B cell (primary cell): ENCODE results near the gene MAPKAPK3. TPM values are rescaled to one million over a fixed set of nuclear protein-coding genes. Genes with fewer than 3 reads are reported as not detected.

Source experiments
- ATAC-seq: fragments of 200-7000 bp; cut with Tn5 transposase; one replicate; pipeline ENCODE4 v1.10.0; 2021; ENCODE audit warnings: low read depth, mild to moderate bottlenecking, moderate number of reproducible peaks, moderate library complexity
- CTCF ChIA-PET: fragments of 350-600 bp; sonication (Branson Sonifier 250); formaldehyde crosslinking; loops from one replicate; lab custom pipeline; 2021; ENCODE audit warnings: antibody characterized with exemption, inconsistent platforms; lab: Charles Lee
- POLR2A ChIA-PET: fragments of 350-600 bp; sonication (Branson Sonifier 250); formaldehyde crosslinking; loops from one replicate; lab custom pipeline; 2021; ENCODE audit warnings: antibody characterized with exemption; lab: Charles Lee
- DNase-seq: peaks from one replicate; pipeline ENCODE4 v3.0.0; 2013
- H2AFZ ChIP-seq: 2 replicates; pipeline ENCODE4 v1.6.1; 2012; ENCODE audit warnings: mild to moderate bottlenecking, low read depth, low read length; ENCODE audit not compliant: insufficient read depth, poor library complexity, severe bottlenecking
- H3K27ac ChIP-seq, 2 donors: 1 replicate in 1 of 2; 2 replicates in 1 of 2; pipeline ENCODE4 v1.5.1; 2012 to 2013; ENCODE audit warnings: low read length in 2 of 2, mild to moderate bottlenecking in 2 of 2, moderate library complexity in 1 of 2
- H3K27me3 ChIP-seq, 4 experiments: fragments of 200-600 bp in 1 of 4; sonication (generic) in 1 of 4; replicated peaks in 1 of 4; 1 replicate in 2 of 4; 2 replicates in 2 of 4; pipeline versions ENCODE4 v1.6.1 to v1.7.0; 2013 to 2016; ENCODE audit warnings: low read length in 3 of 4, mild to moderate bottlenecking in 2 of 4, mixed read lengths in 1 of 4, moderate library complexity in 1 of 4; ENCODE audit not compliant: insufficient read depth in 4 of 4, control insufficient read depth in 3 of 4; ENCODE audit errors: control extremely low read depth in 1 of 4
- H3K36me3 ChIP-seq, 2 experiments: replicated peaks in 1 of 2; 1 replicate in 1 of 2; 2 replicates in 1 of 2; pipeline versions ENCODE4 v1.6.1 to v1.7.1; 2013; ENCODE audit warnings: low read length in 1 of 2; ENCODE audit not compliant: insufficient read depth in 2 of 2, control insufficient read depth in 1 of 2; ENCODE audit errors: control extremely low read depth in 1 of 2, extremely low read depth in 1 of 2
- H3K4me1 ChIP-seq, 2 donors: fragments of 200-600 bp in 1 of 2; sonication (generic) in 1 of 2; 1 replicate in 1 of 2; 2 replicates in 1 of 2; pipeline versions ENCODE4 v1.5.1 to v1.6.1; 2013 to 2017; ENCODE audit warnings: low read length in 2 of 2; ENCODE audit not compliant: control insufficient read depth in 2 of 2, insufficient read depth in 2 of 2
- H3K4me2 ChIP-seq: replicated peaks from 2 replicates; pipeline ENCODE3; 2012; ENCODE audit warnings: mild to moderate bottlenecking, low read depth, low read length; ENCODE audit not compliant: poor library complexity, severe bottlenecking
- H3K4me3 ChIP-seq, 5 experiments: fragments of 200-600 bp in 1 of 5; sonication (generic) in 1 of 5; 1 replicate in 3 of 5; 2 replicates in 2 of 5; pipeline versions ENCODE4 v1.5.1 to v1.7.0; 2011 to 2016; ENCODE audit warnings: low read length in 4 of 5, mild to moderate bottlenecking in 4 of 5, low read depth in 2 of 5, control low read depth in 1 of 5, moderate library complexity in 1 of 5; ENCODE audit not compliant: insufficient read depth in 1 of 5; ENCODE audit errors: control extremely low read depth in 1 of 5, extremely low read depth in 1 of 5
- H3K79me2 ChIP-seq: fragments of 200-600 bp; sonication (generic); one replicate; pipeline ENCODE4 v1.6.0; 2016; ENCODE audit warnings: low read length; ENCODE audit not compliant: control insufficient read depth, insufficient read depth
- H3K9ac ChIP-seq: fragments of 200-600 bp; sonication (generic); 2 replicates; pipeline ENCODE4 v1.6.1; 2017; ENCODE audit warnings: mild to moderate bottlenecking, low read length, moderate library complexity
- H3K9me3 ChIP-seq, 3 donors: one replicate each; pipeline versions ENCODE4 v1.6.1 to v1.7.1; 2013; ENCODE audit warnings: low read length in 2 of 3; ENCODE audit not compliant: control insufficient read depth in 2 of 3, insufficient read depth in 1 of 3; ENCODE audit errors: control extremely low read depth in 1 of 3
- H4K20me1 ChIP-seq: 2 replicates; pipeline ENCODE4 v1.6.0; 2012; ENCODE audit warnings: mild to moderate bottlenecking, low read length; ENCODE audit not compliant: insufficient read depth, control insufficient read depth, poor library complexity, severe bottlenecking
- H3K27ac Mint-ChIP-seq: one replicate; pipeline ENCODE4 v1.8.0; 2021; ENCODE audit warnings: mixed read lengths
- H3K27me3 Mint-ChIP-seq: one replicate; pipeline ENCODE4 v1.8.0; 2021; ENCODE audit warnings: mixed read lengths
- H3K4me1 Mint-ChIP-seq: one replicate; pipeline ENCODE4 v1.8.0; 2021; ENCODE audit warnings: mixed read lengths
- H3K4me3 Mint-ChIP-seq: one replicate; pipeline ENCODE4 v1.8.0; 2021; ENCODE audit warnings: mixed read lengths
- H3K9me3 Mint-ChIP-seq: one replicate; pipeline ENCODE4 v1.8.0; 2022; ENCODE audit warnings: mixed read lengths; ENCODE audit not compliant: insufficient read depth
- CTCF ChIP-seq: fragments of 200-600 bp; IDR thresholded peaks from one replicate; pipeline ENCODE4 v1.8.0; 2022; ENCODE audit warnings: antibody characterized with exemption, mild to moderate bottlenecking
- EZH2 ChIP-seq: IDR thresholded peaks from 2 replicates; pipeline ENCODE4 v1.6.1; 2012; ENCODE audit warnings: borderline replicate concordance, low read depth, mild to moderate bottlenecking, moderate library complexity, low read length; ENCODE audit not compliant: insufficient read depth, poor library complexity, severe bottlenecking
- WGBS: methylation state at CpG from one replicate; pipeline ENCODE4 v1.1.5; 2013; ENCODE audit warnings: missing lambda C conversion rate; ENCODE audit not compliant: insufficient coverage; 5-methylcytosine and 5-hydroxymethylcytosine counted together
- intact Hi-C: fragments of 100-400 bp; cut with micrococcal nuclease; formaldehyde crosslinking; loops from one replicate; pipeline ENCODE4 v1.10.0; 2022
- polyA plus RNA-seq: library from polyadenylated mRNA; depleted of rRNA; stranded (reverse); fragments of >200 nt; gene quantifications from 2 replicates; pipeline ENCODE4 v1.2.3, GENCODE V29; 2012
- total RNA-seq, 2 donors: library from RNA; stranded (reverse); fragments of 120-200 nt in 1 of 2; gene quantifications; 1 replicate in 1 of 2; 2 replicates in 1 of 2; pipeline versions ENCODE4 v1.2.3 to v1.2.4, GENCODE V29; 2013 to 2022

Gene MAPKAPK3
- total and polyA plus RNA-seq, 2 donors (not counting 1 experiment from before 2014, with no cell fraction given) = 17.8 to 18.8 TPM

- Histone ChIP-seq H4K20me1 (peaks cover 46% of the 10 kb centered on the region), H3K36me3 (peaks cover 1 to 7% of the 10 kb centered on the region in 2 experiments), H3K79me2 (peaks cover 72% of the 10 kb centered on the region), H3K27ac (no peak overlapping the region), H3K4me2 (no peak overlapping the region), H3K27me3 (no peaks in the 10 kb centered on the region), H3K9me3 (peaks cover 0 to 4% (median 0%) of the 10 kb centered on the region in 3 donors), H3K4me1 (peaks cover 18 to 40% of the 10 kb centered on the region in 2 donors), H3K4me3 (no peak overlapping the region), H3K9ac (no peak overlapping the region), H2AFZ (no peak overlapping the region)
- CTCF ChIA-PET = interaction anchor here (0.8 to 1.3 kb wide), 2 partner anchors 11 to 14 kb away, joined by 3 read pairs; partner anchors contain the start of gene MAPKAPK3
- Mint-ChIP-seq H3K27me3 (no peaks in the 10 kb centered on the region), H3K4me1 (peaks cover 54% of the 10 kb centered on the region), H3K4me3 (no peak overlapping the region), H3K9me3 (no peaks in the 10 kb centered on the region), H3K27ac (no peak overlapping the region)
- POLR2A ChIA-PET = interaction anchor here (0.5 kb wide), 1 partner anchor 10 kb away, joined by 4 read pairs; the partner anchor contains the start of gene MAPKAPK3
- 80% methylated on average over 5 of the region's 6 CpGs for WGBS
- ATAC-seq (no peak), DNase-seq (no peak)
- intact Hi-C loops = no loop called here
- TF ChIP-seq EZH2 = no peak
Measured at GRCh38 chr3:50627407-50628051, 10.6 kb downstream of the MAPKAPK3 start.

- DNase-seq = no peak
- no peak overlapping the region for H3K4me3 ChIP-seq
- no peaks in the 10 kb centered on the region for H3K27me3 Mint-ChIP-seq
- no peak overlapping the region for H3K27ac ChIP-seq
- H3K9ac ChIP-seq = no peak overlapping the region
- H4K20me1 ChIP-seq = peaks cover 46% of the 10 kb centered on the region
- H3K36me3 ChIP-seq = peaks cover 0 to 3% of the 10 kb centered on the region in 2 experiments
- ChIA-PET POLR2A (no interaction called here), CTCF (interaction anchor here (1.0 to 1.3 kb wide), 2 partner anchors 24 to 26 kb away, joined by 3 to 4 read pairs; no protein-coding TSS in a partner anchor)
- H3K4me3 Mint-ChIP-seq = no peak overlapping the region
- TF ChIP-seq CTCF (no peak), EZH2 (no peak)
- H3K9me3 Mint-ChIP-seq = no peaks in the 10 kb centered on the region
- 100% methylated on average over 2 of the region's 3 CpGs for WGBS
- H3K4me1 Mint-ChIP-seq = peaks cover 56% of the 10 kb centered on the region
- intact Hi-C loops = no loop called here
- no peaks in the 10 kb centered on the region for H3K27me3 ChIP-seq
- H3K4me2 ChIP-seq = no peak overlapping the region
- H3K4me1 ChIP-seq = peaks cover 15 to 40% of the 10 kb centered on the region in 2 donors
- ATAC-seq = no peak
- H2AFZ ChIP-seq = no peak overlapping the region
- peaks cover 0 to 4% (median 0%) of the 10 kb centered on the region in 3 donors for H3K9me3 ChIP-seq
- H3K79me2 ChIP-seq = peaks cover 75% of the 10 kb centered on the region
- H3K27ac Mint-ChIP-seq = no peak overlapping the region
Measured at GRCh38 chr3:50628601-50629000, 11.7 kb downstream of the MAPKAPK3 start.
